OCI-LY7 (cell line): Measurements from ENCODE around the gene STAG2.

Experiments used
- CTCF ChIP-seq: fragments of 200-600 bp; sonication (generic); conservative IDR thresholded peaks from 2 replicates; pipeline ENCODE4 v1.5.1; 2014; ENCODE audit warnings: mild to moderate bottlenecking, antibody characterized with exemption, low read length, moderate library complexity, mixed read lengths
- EZH2phosphoT487 ChIP-seq: fragments of 200-600 bp; sonication (generic); IDR thresholded peaks from 2 replicates; pipeline ENCODE4 v1.6.1; 2018; ENCODE audit warnings: low read depth, borderline replicate concordance, mild to moderate bottlenecking, mixed run types, antibody characterized with exemption, low read length, moderate library complexity, mixed read lengths

DNA sequence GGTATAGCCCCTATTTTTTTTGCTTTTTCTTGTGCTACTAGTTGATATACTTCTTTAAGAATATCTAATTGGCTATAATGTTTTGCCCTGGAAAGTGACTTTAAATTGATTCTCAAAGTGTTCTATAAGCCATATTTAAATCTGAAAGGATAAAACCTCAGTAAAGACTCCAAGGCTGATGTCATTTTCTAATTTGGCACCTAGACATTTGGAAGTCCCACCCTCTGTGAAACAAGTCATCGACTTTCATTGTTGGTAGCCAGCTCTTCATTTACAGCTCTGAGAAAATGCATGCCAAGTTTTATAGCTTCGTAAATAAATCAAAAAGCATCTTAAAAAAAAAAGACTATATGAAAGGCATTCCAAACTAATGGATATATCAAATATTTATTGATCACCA, 18.0 kb upstream of the STAG2 start:
- TF ChIP-seq CTCF (no peak), EZH2phosphoT487 (no peak)
